NCI-H128 (cell line): ENCODE results near the gene ITFG1.

Experiments
- DNase-seq: peaks from one replicate; lab custom pipeline; 2025; ENCODE audit not compliant: unreplicated experiment; lab: John Stamatoyannopoulos, UW

The ITFG1 gene

DNA sequence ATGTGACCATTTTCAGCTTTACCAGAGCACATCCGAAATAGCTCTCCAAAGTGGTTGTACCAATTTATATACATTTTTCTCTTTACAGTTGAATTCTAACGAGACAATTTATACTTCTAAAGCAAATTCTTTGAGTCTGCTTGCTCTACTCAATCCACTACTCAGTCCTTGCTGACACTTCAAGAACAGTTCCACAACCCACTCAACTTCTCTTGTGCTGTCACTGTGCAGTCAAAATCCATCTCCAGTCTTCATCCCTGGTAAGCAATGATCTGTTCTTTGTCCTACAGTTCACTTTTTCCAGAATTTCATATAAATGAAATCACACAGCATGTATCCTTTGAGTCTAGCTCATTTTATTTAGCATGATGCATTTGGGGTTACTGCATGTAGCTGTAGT lies 347.7 kb downstream of the ITFG1 start:
- no peak for DNase-seq

DNA sequence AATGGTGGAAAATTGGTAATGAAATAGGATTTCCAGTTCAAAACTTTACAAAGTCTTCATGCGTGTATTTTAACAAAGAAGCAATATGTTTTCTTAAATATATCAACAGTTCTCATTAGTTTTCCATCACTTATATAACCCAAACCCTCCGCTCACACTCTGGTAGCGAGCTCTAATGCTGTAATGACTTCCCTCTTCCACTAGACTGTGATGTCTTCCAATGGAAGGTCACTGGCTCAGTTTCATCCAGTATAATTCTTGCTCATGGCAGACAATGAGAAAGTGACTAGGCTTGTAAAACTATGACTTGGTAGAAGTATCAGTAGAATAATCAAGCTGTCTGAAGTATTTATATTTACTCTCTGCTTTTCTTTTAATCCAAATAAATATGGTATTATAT lies 349.9 kb downstream of the ITFG1 start:
- no peak for DNase-seq

DNA sequence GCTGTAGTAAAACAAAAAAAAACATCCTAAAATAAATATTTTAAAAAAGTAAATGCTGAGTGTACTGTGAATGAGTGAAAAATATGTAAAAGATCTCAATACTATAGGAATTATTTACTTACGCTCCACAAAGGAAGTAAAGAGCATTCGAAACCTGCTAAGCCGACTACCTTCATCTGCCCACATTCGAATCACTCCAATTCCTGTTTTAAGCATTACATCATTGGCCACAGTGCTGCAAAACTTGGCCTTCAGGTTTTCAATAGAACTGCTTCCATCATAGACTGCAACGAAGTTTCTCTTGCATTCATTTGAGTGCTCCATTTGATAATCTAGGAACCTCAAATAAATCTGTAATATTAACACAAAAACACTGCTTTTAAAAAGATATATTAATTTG lies 351.5 kb downstream of the ITFG1 start:
- no peak for DNase-seq
